ENCODE measurements around the gene MCM7. TPM values are rescaled to one million over a fixed set of nuclear protein-coding genes. Genes with fewer than 3 reads are reported as not detected.

Gene MCM7
- total and polyA plus RNA-seq, 2 of the 4 experiments (the other 2 are of a cell fraction), result 104 to 137 TPM

DNA sequence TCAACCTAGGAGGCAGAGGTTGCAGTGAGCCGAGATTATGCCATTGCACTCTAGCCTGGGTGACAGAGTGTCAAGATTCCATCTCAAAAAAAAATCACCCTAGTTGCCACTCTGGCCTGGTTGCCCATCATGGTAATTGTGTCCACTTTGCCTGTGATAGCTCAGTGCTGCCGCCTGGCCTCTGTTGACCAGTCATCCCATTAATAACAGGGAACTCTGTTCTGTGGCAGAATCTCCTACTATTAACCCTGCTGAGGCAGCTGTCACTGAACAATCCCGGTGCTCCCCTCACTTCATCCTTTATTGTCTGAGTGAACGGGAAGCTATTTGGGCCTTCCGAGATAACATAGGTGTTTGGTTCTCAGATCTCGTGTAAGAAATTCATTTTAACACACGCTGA, 34.2 kb downstream of the MCM7 start:
- Histone ChIP-seq H3K23ac (ENCODE audit: low read depth, low read length) (no peak overlapping the region), H3K4me3 (ENCODE audit: insufficient read depth, low read depth, low read length) (no peak overlapping the region), H3K4ac (ENCODE audit: low read depth, low read length) (no peak overlapping the region), H2BK15ac (ENCODE audit: low read depth, low read length) (no peak overlapping the region), H3K18ac (ENCODE audit: low read depth, low read length) (no peak overlapping the region), H3K27ac (ENCODE audit: insufficient read depth, low read length) (no peak overlapping the region), H3K9ac (ENCODE audit: low read depth, low read length) (no peak overlapping the region), H3K9me1 (ENCODE audit: insufficient read depth, low read length) (0 out of 2 replicates have a peak, but pooled peaks cover 3% of the 10 kb centered on the region), H2BK20ac (ENCODE audit: low read depth, low read length) (no peak overlapping the region), H4K20me1 (ENCODE audit: insufficient read depth, low read length) (no peaks in the 10 kb centered on the region; the same call in 1 of the 2 replicates), H2BK5ac (ENCODE audit: low read depth, low read length, poor library complexity, severe bottlenecking) (no peak overlapping the region), H4K5ac (ENCODE audit: low read depth, low read length) (no peak overlapping the region), H3K36me3 (ENCODE audit: control insufficient read depth, insufficient read depth, low read length) (peaks cover 55% of the 10 kb centered on the region), H3K14ac (replicated peaks; ENCODE audit: low read depth, low read length) (no peak overlapping the region), H3K4me1 (ENCODE audit: control insufficient read depth, insufficient read depth, low read length) (peaks cover 2% of the 10 kb centered on the region; the same call in 1 of the 2 replicates), H4K91ac (ENCODE audit: insufficient read depth, low read depth, low read length) (no peak overlapping the region), H3K9me3 (ENCODE audit: control insufficient read depth, insufficient read depth, low read length) (peaks cover 37% of the 10 kb centered on the region), H2BK120ac (ENCODE audit: low read depth, low read length) (no peak overlapping the region), H2AK9ac (replicated peaks; ENCODE audit: low read depth, low read length, poor library complexity) (no peak overlapping the region), H3K4me2 (ENCODE audit: low read depth, low read length) (no peak overlapping the region), H2AK5ac (ENCODE audit: low read depth, low read length) (no peak overlapping the region), H3K79me1 (ENCODE audit: low read depth in 1 of 2, low read length in 2 of 2) (peaks cover 18 to 19% of the 10 kb centered on the region in 2 experiments; a peak in 3 of 4 replicates), H3K56ac (ENCODE audit: extremely low read depth, insufficient read depth, low read length) (no peak overlapping the region), H2AFZ (replicated peaks; ENCODE audit: low read length, poor library complexity) (no peak overlapping the region), H3K27me3 (ENCODE audit: control insufficient read depth, insufficient read depth, low read length) (no peaks in the 10 kb centered on the region), H4K8ac (ENCODE audit: low read depth in 2 of 2, low read length in 2 of 2) (no peak overlapping the region)
- intact Hi-C loops (cut with micrococcal nuclease), result no loop called here
- POLR2A ChIA-PET (ENCODE audit: unreplicated experiment), result interaction anchor here (0.5 kb wide), 1 partner anchor 12 kb away, joined by 4 read pairs; no protein-coding TSS in a partner anchor
- dilution Hi-C loops (cut with HindIII; ENCODE audit: low sequenced_read_pairs, unreplicated experiment), result no loop called here
- no TSS peak for BruUV-seq (replicated peaks)
- DNase-seq (no peak), ATAC-seq (ENCODE audit: low read depth) (no peak)
- CTCF ChIA-PET, result no interaction called here
- TF ChIP-seq BHLHE40 (IDR thresholded peaks at IDR 0.05; ENCODE audit: low read depth, low read length) (no peak), FOS (IDR thresholded peaks at IDR 0.05; ENCODE audit: low read depth, low read length) (no peak), MAZ (IDR thresholded peaks at IDR 0.05; ENCODE audit: borderline replicate concordance, low read depth, low read length) (no peak), RAD21 (IDR thresholded peaks at IDR 0.05; ENCODE audit: low read length) (no peak), POLR2A (IDR thresholded peaks at IDR 0.05; ENCODE audit: low read depth, low read length) (no peak), NFE2L2 (IDR thresholded peaks at IDR 0.05; ENCODE audit: low read depth, low read length) (no peak), MXI1 (IDR thresholded peaks at IDR 0.05; ENCODE audit: borderline replicate concordance, low read depth, low read length) (no peak), CHD1 (IDR thresholded peaks at IDR 0.05; ENCODE audit: low read depth, low read length) (no peak), RFX5 (IDR thresholded peaks at IDR 0.05; ENCODE audit: low read depth, low read length) (no peak), CEBPB (IDR thresholded peaks at IDR 0.05; ENCODE audit: low read depth, low read length) (no peak), SMC3 (IDR thresholded peaks at IDR 0.05; ENCODE audit: low read depth, low read length) (no peak), MAFK (IDR thresholded peaks at IDR 0.05; ENCODE audit: low read depth, low read length) (no peak), RCOR1 (IDR thresholded peaks at IDR 0.05; ENCODE audit: insufficient replicate concordance, low read length) (no peak)
- TF ChIP-seq, protein P1, sequence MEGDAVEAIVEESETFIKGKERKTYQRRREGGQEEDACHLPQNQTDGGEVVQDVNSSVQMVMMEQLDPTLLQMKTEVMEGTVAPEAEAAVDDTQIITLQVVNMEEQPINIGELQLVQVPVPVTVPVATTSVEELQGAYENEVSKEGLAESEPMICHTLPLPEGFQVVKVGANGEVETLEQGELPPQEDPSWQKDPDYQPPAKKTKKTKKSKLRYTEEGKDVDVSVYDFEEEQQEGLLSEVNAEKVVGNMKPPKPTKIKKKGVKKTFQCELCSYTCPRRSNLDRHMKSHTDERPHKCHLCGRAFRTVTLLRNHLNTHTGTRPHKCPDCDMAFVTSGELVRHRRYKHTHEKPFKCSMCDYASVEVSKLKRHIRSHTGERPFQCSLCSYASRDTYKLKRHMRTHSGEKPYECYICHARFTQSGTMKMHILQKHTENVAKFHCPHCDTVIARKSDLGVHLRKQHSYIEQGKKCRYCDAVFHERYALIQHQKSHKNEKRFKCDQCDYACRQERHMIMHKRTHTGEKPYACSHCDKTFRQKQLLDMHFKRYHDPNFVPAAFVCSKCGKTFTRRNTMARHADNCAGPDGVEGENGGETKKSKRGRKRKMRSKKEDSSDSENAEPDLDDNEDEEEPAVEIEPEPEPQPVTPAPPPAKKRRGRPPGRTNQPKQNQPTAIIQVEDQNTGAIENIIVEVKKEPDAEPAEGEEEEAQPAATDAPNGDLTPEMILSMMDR (conservative IDR thresholded peaks at IDR 0.05; ENCODE audit: low read depth, low read length), result no peak
- TF ChIP-seq, protein P2, sequence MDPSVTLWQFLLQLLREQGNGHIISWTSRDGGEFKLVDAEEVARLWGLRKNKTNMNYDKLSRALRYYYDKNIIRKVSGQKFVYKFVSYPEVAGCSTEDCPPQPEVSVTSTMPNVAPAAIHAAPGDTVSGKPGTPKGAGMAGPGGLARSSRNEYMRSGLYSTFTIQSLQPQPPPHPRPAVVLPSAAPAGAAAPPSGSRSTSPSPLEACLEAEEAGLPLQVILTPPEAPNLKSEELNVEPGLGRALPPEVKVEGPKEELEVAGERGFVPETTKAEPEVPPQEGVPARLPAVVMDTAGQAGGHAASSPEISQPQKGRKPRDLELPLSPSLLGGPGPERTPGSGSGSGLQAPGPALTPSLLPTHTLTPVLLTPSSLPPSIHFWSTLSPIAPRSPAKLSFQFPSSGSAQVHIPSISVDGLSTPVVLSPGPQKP (IDR thresholded peaks at IDR 0.05; ENCODE audit: borderline replicate concordance, low read depth, low read length), result no peak
- TF ChIP-seq, protein P3, sequence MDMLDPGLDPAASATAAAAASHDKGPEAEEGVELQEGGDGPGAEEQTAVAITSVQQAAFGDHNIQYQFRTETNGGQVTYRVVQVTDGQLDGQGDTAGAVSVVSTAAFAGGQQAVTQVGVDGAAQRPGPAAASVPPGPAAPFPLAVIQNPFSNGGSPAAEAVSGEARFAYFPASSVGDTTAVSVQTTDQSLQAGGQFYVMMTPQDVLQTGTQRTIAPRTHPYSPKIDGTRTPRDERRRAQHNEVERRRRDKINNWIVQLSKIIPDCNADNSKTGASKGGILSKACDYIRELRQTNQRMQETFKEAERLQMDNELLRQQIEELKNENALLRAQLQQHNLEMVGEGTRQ (IDR thresholded peaks at IDR 0.05; ENCODE audit: low read depth, low read length), result no peak
- in situ Hi-C loops (cut with MboI; ENCODE audit: low sequenced_read_pairs), result no loop called here
- 80% methylated on average over 2 of the region's 7 CpGs; no CpG with 5 or more reads in 1 of the 2 experiments for WGBS, 2 experiments (ENCODE audit: extremely low coverage in 2 of 2, insufficient read length in 1 of 2)
